GM18520 (cell line): Measurements from ENCODE around the gene JAML.
A peak's percentile ranks its signal among the peaks of the same experiment; 100 is the strongest.

Experiments used
- ATAC-seq: cut with Tn5 transposase; IDR thresholded peaks from one replicate; pipeline ENCODE4 v1.9.1; 2021; ENCODE audit not compliant: unreplicated experiment

The JAML gene, protein sequence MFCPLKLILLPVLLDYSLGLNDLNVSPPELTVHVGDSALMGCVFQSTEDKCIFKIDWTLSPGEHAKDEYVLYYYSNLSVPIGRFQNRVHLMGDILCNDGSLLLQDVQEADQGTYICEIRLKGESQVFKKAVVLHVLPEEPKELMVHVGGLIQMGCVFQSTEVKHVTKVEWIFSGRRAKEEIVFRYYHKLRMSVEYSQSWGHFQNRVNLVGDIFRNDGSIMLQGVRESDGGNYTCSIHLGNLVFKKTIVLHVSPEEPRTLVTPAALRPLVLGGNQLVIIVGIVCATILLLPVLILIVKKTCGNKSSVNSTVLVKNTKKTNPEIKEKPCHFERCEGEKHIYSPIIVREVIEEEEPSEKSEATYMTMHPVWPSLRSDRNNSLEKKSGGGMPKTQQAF

DNA sequence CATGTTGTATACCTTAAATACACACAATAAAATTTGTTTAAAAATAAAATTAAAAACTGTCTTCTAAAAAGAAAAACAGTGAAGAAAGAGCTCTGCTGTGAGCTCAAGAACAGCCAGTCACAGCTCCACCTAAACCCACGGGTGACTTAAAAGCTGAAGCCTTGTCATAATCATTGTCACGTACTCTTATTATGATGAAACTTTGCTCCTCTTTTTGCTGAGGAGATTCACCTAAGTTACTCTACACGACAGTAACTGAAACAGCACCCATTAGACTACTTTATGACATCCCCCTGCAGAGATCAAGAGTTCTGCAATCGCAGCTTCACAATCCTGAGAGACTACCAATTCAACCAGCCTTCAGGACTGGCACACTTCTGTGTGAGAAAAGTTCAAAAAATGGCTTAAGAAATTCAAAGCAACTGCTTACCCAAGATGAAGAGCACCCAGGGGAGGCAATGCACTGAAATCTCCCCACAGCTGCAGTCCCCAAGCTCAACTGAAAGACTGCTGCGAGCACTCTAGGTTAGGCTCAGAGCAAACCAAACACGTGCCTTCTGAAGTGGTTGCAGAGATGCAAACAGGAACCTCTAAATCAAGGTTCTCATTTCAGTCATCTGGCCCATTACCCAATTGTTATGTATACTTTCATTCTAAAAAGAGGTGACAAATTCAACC lies at the start of gene JAML:
JAML (minus strand) TSS at position 501 of the 678 bp plus-strand sequence. CDS start 10,145 bp downstream, outside the sequence.
- peak; percentile 32 for ATAC-seq

DNA sequence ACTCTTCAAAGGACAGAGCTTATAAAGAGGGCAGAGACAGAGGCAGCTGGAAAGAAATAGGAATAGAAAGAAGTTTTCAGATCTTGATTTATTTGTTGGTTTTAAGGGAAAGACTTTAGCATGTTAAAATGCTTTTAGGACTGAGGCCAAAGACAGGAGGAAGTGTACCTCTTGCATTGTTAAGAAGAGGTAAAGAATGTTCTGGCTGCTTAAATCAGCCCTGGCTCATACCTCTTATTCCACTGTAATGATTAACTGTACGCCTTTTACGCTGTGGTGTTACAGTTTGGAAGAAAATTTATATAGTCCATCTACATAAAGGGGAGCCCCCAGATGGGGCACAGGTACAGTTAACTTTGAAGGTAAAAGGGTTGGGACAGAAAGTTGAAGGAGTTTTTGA lies 49.4 kb upstream of the JAML start:
- no peak for ATAC-seq

DNA sequence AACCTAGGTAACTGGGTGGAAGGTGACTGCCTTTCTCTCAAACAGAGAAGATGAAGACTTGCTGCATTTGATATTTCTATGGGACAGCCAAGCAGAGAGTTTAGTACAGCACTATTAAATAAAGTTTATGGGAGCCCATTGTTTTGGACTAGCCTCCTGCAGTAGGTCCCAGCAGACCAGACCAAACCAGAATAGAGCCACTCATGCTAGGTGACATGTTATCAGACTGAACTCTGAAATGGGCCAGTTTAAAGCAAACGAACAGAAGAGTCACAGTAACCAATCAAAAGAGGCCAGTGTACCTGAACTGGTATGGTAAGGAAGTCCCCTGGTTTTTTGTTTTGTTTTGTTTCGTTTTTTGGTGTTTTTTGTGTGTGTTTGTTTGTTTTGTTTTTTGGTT lies 47.2 kb upstream of the JAML start:
- ATAC-seq, result no peak

DNA sequence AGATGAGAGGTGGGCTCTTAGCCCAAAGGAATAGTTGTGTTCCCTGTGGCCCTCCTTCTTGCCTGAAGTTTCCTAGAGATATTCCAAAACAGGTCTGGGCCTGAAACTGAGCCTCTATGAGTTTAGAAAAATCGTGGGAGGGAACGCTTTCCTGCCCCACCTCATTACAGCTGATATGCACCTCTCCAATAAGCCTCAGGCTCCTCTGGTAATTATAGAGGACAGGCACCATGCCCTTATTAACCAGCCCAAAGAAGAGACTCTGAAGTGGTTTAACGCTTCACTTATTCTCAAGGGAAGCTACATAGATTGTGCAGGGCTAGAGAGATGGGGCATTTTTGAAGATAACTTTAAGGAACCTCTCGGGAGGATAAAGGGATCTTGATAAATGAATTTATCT lies 42.7 kb upstream of the JAML start:
- ATAC-seq, result no peak

DNA sequence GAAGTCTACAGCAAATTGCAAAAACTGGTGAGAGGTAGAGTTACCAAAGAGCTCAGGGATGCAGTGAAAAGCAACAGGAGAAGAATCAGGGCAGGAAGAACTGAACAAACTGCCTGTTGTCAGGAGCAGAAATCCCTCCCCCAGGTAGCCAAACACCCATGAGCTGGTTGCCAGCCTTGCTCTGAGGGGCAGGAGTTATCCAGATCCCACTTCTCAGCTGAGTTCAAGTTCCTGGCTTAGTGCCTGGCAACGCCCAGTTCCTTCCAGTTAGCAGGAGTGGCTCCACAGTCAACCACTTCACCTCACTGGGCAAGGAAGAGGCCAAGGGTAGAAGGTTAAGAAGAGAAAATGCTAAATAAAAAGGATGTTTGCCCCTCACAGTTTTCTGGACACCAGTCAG lies 41.1 kb upstream of the JAML start:
- ATAC-seq, result no peak

DNA sequence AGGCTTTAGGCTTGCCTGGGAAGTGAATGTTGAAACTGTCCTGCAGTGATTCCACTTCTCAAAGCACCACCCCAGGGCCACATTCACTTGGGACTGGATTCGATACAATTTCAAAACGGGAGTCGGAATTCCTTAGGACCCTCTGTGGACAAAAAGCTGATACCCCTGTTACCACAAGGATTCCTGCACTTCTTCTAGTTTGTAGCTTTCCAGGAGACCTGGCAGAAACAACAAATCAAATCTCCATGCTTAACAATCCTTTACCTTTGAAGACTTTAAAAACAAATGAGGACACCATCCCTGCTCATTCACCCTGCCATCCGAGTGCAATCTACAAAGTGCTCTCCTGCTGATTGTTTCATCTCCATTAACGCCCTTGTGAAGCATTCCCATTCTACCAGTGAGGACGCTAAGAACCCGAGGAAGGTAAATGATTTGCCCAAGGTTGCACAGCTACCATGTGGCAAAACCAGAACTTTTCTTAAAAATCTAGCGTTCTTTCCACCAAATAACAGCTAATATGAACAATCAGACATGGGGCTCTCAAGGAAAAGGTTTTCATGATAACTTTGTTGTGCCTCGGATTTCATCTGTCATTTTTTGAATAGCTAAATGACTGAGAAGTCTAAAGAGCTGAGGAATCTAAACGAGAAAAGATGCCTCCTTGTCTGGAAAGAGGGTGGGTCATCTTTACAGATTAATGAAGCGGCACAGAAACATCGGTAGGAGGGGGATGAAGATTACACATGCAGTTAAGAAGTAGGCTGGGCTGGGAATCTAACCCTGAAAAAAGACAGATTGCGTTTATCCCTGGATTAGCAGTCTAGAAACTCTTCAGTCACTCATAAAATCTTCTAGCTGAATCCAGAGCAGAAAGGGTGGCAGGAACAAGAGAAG lies 40.0 kb upstream of the JAML start:
- no peak for ATAC-seq

DNA sequence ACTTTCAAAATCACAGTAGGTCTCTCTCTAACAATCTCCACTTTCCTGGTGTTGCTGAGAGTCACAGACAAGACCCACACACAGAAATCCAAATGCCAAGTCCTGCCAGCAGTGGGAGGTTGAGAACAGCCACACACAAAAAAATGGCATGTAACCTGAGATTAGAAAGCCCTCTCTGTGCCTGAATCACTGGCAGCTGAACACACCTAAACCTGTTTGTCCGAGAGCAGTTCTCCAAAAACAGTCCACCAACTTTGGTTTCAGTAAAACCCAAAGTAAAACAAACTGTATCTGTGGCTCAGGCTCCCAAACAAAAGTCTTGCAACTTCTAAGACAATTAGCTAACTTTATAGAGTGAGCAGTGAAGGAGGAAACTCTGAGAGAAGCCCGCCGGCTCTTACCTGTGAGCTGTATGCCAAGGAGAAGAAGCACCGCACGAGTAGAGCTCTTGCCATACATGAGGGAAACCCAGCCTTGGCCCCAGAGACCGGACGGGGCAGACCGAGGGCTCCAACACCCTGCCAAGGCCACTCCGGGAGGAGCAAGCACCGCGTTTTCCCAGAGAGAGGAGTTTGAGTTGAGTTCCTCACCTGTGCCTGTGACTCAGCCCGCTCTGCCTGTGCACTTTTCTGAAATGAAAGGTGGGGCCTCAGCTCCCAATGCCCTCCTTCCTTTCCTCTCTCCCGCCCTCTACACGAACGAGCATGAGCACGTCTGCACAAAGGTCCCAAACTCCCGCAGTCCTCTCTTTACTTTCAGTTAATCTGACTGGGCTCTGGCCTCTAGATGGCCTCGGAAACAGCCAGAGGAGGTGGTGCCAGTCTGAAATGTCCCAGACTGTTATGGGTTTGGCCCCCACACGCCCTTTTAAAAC lies 39.1 kb upstream of the JAML start, which contains the start of gene MPZL2:
MPZL2 (minus strand) TSS at position 603 of the 874 bp plus-strand sequence; CDS start at position 459, 144 bp downstream.
- ATAC-seq, result no peak

DNA sequence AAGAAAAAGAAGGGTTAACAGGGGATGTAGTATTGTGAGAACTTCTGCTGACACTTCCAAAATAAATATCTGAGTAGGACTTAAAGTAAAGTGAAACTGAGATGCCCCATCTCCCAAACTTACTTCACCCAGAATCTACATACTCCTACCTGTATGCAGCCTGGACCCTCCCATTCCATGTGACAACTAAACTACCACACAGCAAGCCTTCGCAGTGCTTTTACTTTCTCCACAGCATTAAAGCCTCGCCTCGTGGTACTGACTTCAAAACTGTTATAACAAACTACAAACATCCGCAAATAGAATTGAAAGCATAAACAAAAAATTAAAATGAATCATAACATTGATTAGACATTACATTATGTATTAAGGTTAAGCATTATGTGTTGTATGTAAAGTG lies 38.3 kb upstream of the JAML start:
- no peak for ATAC-seq

DNA sequence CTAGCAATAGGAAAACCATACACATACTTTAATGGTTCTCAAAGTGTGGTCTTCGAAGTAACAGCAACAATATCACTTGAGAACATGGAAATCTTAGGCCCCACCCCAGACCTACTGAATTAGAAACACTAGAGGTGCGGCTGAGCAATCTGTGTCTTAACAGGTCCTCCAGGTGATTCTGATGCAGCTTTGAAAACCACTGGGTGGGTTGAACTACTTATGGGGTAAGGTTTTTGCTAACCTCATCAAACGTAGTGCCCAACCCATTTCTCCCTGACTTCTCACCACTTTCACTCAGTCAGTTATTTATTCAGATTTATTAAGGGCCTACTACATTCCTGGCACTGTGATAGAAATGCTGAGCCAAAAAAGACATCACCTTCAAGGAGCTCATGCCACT lies 35.5 kb upstream of the JAML start:
- ATAC-seq, result no peak

DNA sequence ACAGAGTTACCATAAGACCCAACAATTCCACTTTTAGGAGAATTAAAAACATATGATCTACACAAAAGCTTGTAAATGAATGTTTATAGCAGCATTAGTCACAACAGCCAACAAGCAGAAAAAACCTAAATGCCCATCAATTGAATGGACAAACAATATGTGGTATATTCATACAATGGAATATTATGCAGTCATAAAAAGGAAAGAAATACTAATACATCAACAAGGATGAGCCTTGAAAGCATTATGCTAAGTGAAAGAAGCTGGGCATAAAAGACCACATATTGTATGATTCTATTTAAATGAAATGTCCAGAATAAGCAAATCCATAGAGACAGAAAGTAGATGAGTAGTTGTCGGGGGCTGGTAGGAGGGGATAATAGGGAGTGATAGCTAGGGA lies 34.3 kb upstream of the JAML start:
- ATAC-seq, result no peak

DNA sequence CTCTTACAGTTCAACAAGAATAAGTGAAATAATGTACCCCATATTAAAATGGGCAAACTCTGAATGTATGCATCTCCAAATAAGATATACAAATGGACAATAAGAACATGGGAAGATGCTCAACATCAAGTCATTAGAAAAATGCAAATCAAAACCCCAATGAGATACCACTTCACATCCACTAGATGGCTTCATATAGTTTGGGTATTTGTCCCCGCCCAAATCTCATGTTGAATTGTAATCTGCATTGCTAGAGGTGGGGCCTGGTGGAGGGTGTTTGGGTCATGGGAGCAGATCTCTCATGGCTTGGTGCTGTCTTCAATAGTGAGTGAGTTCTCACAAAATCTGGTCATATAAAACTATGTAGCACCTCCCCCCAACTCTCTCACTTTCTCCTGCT lies 33.6 kb upstream of the JAML start:
- no peak for ATAC-seq

DNA sequence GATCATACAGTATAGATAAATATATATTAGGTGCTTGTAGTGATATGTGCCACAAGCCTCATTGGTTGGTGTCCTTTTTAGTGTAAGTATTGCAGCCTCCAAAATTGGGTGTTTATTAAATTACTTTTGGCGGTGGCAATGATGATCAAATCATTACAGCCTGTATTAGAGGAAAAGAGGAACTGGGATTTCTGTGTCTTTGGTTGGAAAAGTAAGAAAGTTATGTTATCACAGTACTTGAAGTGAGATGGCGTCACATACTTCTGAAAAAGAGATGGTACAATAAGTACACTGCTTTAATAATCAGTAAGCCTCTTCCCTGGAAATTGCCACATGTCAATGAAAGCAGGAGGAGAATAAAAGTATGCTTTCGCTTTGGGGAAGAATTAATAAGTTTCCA lies 27.9 kb upstream of the JAML start:
- no peak for ATAC-seq

DNA sequence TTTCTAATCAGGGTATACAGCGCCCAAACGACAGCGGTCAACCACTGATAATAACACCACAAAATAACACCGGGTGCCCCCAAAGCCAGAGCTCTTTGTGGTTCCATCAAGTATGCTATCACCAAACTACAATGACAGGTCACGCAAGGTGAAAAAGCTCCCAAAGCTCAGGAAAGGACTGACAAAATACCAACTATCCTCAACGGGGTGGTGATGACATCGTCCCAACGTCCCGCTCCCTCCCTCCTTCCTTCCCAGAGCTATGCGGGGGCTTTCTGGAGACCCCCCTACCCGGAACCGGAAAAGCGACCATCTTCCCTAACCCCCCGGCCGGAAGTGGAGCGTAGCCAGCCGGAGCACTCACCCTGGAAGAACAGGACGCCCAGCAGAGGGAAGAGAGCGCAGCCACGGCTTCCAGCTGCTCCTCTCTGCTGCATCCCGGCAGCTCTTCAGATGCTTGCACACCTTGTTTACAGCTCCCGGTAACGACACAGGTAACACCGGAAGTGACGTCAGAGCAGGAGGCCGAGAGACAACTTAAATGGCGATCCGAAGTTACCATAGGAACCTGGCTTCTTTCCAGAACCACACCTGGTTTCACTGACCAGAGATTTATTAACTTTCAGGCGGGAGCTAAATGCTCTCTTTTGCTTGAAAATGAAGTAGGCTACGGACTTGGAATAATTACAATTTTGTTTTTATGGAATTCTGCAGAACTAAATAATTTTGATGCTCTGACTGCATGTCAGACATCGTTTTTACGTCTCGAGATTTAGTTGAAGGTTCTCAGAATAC lies 27.2 kb upstream of the JAML start, which contains the start of gene MPZL3:
MPZL3 (minus strand) TSS at position 508 of the 795 bp plus-strand sequence; CDS start at position 437, 71 bp downstream.
- ATAC-seq, result no peak

DNA sequence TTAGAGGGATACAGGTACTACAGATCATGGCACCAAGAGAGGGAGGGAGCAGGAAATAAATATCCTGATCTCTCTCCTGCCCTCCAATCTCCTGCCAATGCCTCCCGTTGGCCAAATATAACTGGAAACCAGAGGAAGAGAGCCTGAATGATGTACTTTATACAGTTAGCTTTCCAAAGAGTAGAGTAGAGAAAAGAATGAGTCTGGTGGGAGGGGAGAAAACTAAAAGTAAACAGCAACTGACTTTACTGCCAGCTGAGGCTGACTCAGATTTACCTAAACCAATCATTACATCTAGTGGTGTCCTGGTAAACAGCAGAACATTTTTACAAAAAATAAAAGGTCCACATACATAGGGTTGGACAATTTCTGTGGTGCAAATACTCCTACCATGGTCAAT lies 22.2 kb upstream of the JAML start:
- ATAC-seq, result no peak

DNA sequence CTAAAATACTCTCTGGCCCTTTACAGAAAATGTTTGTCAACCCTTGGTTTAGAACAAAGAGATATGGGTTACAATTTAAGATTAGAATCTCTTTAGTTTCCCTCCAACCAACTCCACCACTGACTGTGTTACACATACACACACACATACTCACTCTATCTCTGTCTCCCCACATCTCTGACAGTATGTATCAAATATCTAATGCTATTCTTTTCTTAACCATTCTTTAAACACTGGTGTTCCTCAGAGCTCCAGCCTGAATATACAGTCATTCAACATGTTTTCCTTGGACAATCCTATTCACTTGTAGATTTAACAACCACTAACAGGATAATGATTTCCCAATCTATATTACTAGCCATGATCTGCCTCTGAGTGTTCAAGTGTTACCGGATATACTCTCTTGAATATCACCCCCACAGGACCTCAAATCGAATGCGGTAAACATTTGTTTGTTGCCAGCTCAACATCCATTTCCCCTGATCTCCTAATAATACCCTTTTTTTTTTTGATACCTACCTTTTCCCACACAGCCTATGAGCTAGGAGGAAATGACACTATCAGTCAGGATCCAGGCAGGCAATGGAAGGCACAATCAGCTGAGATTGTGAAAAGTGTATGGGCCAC lies 21.2 kb upstream of the JAML start:
- no peak for ATAC-seq

DNA sequence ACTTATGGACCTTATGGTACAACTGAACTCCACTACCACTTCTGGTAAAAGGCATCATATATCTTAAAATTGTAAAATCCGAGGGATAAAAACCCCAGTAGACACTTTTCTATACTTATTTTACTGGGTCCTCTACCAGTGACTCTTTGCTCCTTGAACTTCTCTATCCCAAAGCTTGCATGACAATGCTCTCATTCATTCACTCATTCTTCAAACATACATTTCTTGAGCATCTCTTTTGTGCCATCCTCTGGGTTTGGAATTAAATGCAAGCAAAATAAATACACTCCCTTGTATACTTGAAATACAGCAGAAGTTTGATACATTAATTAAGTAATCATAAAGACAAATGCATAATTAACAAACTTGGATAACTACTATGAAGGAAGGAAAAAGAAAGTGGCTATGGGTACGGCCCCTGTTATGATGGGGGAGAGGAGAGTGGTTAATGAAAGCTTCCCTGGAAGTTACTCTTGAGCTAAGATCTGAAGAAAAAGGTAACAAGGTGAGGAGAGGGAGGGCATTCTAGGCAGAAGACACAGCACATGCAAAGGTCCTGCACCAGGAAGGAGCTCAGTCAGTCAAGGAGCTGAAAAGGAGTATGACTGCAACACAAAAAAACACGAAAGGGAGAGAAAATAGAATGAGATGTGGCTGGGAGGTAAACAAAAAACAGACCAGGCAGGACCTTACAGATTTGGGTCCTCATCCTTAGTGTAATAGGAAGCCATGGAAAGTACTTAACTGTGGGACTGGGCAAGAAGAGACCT lies 19.4 kb upstream of the JAML start:
- no peak for ATAC-seq

DNA sequence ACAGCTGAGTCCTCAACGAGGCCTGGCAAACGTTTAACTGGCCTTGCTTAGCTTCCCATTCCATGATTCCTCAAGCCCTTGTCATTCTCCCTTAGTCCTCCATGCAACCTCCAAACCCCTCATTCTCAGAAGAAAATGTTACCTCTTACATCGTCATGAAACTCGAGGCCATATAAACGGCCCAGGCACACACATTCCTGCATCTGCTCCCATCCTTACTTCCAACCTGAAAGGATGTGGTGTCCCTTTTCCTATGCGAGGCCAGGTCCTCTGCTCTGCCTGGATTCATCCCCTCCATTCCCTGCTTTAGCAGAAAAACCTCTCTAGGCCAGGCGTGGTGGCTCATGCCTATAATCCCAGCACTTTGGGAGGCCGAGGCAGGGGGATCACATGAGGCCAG lies 18.4 kb upstream of the JAML start:
- no peak for ATAC-seq

DNA sequence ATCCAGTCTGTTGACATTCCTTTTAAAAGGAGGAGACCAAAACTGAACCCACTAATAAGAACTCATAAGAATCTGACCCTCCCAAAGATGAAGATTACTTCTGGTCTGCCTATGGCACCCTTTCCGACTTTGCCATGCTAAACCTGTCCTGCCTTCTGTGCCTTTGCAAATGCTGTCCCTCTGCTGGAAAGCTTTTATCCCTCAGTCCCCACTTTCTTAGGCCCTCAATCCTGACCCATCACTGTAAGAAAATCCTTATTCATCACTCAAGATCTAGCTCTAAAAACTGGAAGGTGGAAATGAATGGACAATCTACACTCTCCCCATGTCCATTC lies 16.9 kb upstream of the JAML start:
- no peak for ATAC-seq
